M059J (cell line): ENCODE measurements around the gene TUB. TPM values are rescaled to one million over a fixed set of nuclear protein-coding genes. Genes with fewer than 3 reads are reported as not detected.

Source experiments
- DNase-seq: peaks from one replicate; pipeline ENCODE4 v3.0.0-alpha.2; 2012; ENCODE audit warnings: low read depth
- total RNA-seq: library from RNA; depleted of rRNA; stranded (reverse); fragments of >200 nt; shearing (Covaris generic); gene quantifications from 2 replicates; pipeline ENCODE4 v1.2.3, GENCODE V29; 2014

The TUB gene
- total RNA-seq, 1 experiment from 2014 or later, result 3.0 TPM

DNA sequence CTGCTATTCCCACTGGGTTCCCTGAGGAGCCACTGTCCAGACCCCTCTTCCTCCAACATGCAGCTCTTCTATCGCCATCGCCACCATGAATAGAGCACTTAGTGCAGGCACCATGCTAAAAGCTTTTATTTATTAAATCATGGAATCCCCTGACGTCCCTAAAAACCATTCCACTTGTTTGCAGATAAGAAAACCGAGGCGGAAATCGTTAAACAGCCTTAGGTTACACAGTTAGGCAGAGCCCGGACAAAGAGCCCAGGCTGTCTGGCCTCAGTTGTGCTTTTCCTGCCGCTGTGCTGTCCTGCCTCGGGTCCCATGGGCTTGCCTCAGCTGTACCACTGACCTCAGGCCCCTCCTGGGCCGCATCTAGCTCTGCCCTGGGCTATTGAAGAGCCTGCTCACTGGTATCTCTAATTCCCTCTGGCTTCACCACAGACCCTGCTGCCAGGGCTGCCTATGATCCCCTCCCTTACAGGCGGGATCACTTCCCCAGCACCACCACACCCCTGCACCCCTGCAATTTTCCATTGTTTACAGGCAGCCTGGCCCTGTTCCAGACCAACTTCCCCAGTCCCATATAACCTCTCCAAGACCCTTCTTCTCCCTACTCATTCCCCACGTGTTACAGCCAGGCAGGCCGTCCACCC, 13.0 kb upstream of the TUB start:
- DNase-seq, result no peak

DNA sequence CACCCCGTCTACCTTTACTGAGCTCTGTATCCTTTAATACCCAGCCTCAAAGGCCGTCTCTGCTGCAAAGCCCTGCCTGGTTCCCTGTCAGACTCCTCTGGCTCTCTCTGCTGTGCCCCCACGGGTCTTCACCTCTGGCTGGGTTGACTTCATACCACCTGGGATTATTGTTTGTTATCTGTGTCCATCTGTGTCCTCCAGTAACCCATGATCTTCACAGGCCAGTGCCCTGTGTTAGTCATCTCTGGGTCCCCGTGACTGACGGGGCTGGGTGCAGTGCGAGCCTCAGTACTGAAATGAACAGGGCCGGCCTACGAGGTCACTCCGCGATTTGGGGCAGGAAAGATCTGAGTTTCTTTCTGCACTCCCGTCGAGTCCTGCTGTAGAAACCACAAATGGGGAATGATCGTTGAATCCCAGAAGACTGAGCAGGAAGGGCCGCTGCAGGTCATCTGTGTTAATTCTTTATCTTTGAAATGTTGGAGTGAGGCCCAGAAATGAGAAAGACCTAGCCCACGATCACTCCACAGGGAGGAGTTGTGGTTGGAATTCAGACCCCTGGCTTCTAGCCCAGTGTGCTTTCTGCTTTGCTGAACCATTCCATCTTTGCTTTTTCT, 12.3 kb upstream of the TUB start:
- DNase-seq, result peak; percentile 97

DNA sequence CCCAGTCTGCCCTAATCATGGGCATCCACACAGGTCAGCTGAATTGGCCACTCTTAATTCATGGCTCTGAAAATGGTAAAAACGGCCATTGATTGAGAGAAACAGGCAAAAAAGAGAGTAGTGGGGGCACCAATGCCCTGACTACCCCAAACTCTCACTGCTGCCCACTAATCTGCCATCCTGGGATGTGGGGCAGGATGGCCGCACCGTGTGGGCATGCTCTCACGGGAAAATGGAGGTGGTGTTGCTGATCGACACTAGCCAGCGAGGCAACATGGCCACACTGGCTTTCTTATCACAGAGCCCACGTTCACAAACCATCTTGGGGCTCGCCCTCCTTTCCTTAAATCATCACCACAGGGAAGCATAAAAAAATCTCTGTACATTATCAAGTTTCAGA, 11.2 kb upstream of the TUB start:
- no peak for DNase-seq

DNA sequence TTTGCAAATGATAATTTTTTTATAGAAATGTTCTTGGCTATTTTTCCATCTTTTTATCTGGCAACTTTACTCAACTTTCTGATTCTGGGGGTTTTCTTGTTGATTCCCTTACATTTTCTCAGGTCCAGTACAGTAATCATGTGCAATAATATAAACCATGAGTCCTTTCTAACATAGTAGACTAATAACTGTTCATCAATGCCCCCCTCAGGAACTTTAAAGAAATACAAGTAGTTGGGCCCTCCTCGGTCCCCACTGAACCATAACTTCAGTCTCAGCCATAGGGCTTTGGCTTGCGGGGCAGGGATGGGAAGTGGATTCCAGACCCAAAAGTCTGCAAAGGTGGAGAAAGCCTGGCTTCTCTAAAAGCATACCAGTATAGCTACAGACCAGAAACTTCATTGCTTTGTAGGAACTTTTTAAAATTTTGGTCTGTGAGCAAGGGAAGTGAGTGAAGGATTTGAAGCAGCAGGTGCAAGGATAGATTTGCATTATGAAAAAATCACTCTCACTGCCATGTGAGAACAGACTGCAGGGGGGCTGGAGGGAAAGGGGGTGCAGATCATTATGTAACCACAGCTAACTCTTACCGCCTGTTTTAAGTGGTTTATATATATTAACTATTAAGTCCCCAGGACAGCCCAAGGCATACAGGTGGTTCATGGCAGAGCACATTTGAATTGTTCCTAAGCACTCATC, 10.4 kb upstream of the TUB start:
- DNase-seq, result peak; percentile 46

DNA sequence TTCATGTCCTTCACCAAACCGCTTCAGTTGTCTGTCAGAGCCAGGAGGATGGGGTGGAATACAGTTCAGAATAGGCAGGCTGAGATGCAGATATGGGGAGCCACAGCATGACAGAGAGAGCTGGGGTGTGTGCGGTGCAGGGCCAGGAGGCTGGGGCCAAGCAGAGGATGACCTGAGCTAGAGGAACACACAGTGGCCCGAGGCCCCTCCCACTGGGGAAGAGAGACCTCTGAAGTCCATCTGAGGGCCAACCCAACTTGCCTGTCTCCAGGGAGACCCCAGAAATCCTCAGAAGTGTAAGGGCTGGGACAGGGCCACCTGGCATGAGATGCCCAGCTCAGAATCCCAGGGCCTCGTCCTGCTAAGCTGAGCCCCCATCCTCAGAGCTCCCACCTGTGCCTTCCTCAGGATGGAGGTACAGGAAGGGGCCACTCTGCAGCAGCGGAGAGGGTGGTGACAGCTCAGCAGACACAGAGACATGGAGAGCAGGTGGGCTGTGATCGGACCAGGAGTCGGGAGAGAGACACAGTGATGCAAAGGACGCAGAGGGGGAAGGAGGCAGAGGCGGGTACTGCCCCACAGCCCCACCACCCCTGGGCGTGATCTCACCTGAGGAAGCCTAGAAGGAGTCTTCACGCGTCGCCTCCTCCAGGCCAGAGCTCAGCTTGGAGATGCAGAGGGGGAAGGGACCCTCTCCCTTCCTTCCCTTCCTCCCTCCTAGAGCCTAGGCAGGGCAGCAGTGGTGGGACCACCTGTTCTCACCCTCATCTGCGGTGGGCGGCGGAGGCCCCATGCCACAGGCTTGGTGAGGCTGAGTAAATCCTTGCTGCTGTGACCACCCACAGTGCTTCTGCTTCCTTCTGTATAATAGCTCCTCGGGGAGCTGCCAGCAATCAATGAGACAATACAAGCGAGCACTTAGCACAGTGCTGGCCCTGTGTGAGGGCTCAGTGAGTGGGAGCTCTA, 9.1 kb upstream of the TUB start:
- no peak for DNase-seq

DNA sequence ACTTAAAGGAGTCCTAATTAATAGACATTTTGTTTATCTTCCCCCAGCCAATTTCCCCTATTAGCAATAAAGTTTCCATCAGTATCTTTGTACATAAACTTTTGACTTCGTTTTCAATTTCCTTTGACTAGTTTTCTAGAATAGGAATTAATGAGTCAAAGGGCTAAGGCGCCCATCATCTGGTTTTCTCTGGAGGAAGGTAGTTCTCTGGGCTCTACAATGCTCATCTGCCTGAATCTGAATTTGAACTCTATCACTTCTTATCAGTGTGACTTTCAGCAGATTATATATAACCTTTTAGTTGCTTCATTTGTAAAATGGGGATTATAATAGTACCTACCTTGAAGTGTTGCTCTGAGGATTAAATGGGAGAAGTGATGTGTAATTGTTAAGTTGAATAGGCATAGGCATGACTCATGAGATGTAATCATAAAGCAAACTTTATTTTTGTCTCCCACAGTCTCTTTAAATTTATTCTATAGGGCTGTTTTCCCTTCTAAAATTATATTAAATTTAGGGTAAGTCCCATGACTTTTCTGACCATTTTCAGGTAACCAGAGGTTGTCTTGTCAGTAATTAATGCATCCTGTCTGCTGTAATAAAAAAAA, 5.8 kb upstream of the TUB start:
- DNase-seq, result no peak

DNA sequence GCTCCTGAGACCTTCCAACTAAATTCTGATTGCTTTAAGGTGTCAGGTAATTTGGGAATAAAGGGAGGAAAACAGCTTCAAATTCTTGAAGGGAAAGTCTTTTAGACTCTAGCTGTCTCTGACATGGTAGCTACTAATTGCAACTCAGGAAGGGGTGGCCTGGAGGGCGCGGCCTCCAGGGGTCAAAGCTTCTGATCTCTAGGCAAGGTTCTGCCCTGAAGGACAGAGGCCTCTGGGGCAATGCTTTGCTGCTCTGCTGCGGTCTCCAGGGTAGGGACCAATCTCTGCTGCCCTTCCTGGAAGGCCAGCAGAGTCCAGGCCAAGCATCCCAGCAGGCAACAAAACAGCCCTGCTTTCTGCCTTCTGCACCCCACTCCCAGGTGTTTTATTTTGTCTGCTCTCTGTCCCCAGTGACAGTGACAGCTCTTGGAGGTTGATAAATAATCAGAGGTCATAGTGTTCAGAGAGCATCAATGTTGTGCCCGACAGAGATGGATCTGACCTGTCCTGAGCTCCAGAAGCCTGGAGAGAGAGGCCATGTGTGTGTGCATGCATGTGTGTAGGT, 1.8 kb upstream of the TUB start:
- DNase-seq, result no peak

DNA sequence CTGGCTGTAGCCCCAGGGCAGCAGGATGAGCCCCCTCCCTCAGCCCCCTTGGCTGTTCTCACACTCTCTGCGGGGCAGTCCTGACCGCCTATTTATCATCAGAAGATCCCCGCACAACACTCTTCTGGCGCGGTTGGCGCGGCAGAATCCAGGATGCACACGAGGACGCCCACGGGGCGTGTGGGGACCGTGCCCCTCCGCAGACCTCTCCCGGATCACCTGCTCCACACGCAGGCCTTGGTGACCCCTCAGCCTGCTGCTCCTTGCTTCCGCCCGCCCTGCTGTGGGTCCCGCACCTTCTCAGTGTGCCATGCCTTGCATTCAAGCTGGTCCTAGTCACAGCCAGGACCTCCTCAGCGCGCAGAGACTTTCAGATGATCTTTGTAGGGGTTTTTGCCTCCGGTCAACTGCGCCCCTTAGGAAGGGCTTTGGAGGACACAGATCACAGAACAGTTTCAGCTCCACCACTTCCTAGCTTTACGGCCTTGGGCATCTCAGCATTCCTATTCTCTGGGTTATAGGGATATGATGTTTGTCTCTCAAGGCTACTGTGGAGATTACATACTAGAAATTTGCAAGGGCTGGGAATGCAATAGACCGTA, 841 bp upstream of the TUB start:
- DNase-seq, result no peak

DNA sequence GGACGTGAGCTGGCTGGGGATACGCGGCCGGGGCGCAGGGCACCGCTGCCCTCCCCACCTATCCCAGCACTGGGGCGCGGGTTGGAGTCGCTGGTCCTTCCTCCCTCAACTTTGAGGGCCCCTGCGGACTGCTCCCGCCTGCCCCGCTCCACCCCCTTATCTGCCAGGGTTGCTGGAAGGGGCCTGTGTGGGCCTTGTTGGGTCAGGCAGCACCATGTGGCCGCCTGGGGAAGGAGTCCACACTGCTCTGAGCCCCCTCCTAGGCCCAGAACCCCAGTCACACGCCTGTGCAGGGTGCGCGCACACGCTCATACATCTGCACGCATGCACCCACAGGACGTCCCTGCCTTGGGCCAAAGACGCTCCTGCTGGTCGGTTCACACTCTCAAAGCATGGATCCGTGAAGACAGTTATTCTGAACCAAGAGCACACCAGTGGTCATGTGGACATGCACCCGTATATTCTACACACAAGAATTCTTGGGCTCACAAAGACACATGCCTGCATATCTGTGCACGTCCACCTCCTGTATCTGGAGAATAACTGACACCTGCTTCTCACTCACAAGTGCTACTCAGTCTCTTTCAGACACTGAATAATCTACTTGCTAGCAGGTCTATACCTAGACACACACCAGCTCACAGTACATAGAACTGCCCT, 710 bp downstream of the TUB start:
- DNase-seq, result no peak

DNA sequence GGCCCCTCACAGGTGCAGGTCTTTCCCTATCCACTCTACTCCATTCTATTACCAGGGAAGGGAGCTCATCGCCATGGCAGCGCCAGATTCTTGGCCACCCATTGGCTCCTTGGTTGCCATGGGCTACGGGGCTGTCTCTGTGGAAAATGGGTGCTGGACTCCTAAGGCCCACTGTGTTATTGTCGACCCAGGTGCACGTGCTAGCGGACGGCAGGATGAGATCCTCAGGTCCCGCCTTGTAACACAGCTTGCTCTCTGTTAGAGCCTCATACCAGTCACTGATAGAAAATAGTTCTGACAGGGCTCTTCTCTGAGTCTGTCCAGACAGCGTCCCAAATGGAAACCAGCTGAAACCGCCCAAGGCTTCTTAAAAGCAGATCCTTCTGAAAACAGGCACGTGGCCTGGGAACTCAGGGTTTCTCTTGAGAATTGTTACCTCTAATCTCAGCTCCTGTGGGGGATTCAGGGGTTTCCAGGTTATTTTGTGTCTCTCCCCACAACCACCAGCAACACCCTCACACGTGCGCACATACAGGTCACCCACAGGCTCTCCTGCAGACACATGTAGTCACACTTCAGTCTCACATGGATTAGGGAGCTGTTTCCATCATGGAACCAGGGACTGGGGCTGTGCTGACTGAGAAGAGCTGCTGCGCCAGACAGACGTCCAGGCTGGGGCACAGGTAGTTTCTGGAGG, 1.5 kb downstream of the TUB start:
- no peak for DNase-seq

DNA sequence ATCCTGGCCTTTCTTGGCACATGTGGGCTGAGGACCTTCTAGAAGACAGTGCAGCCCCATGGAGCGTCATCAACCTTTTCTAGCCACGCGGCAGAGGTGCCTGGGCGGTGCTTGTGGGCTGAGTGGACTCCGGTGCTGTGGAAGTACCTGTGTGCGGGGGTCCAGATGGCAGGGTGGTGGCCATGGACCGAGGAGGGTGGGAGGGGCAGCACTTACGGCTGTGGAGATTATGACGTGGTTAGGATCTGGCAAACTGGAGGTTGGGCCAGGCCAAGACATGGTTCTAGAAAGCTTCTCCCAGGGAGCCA, 2.0 kb downstream of the TUB start:
- no peak for DNase-seq

DNA sequence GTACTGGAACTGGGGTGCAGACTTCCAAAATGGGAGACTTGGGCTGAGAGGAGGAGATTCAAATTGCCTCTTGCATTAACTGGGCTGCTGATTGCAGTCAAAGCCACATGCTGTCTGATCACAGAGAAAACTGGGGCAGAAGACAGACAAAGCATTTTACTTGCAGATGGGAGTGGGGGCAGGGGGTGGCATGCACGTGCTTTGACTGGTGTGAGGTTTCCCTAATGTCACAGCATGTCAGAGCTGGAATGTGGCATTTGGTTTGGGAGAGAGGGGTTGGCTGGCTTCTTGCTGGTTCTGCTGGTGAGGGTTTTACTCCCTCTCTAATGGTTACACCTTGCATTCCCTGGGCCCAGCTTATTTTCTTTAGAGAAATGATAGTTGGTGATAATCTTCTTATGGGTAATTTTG, 2.9 kb downstream of the TUB start:
- no peak for DNase-seq

DNA sequence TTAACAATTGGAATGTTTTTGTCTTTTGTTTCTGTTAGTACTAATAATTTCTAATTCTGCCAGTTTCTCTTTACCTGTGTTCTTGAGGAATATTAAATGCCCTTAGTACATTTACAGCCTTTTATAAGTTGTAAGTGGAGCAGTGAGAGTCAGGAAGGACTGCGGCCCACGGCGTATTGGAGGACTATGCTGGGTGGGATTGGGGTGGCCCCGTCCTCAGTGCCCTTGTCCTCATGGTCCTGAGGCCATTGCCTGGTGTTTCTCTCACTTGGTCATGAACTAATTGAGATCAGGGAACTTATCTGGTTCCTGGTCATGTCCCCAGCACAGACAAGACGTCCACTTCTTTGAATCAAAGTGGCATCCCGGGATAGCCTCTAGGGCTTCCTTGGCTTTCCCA, 3.3 kb downstream of the TUB start:
- no peak for DNase-seq

DNA sequence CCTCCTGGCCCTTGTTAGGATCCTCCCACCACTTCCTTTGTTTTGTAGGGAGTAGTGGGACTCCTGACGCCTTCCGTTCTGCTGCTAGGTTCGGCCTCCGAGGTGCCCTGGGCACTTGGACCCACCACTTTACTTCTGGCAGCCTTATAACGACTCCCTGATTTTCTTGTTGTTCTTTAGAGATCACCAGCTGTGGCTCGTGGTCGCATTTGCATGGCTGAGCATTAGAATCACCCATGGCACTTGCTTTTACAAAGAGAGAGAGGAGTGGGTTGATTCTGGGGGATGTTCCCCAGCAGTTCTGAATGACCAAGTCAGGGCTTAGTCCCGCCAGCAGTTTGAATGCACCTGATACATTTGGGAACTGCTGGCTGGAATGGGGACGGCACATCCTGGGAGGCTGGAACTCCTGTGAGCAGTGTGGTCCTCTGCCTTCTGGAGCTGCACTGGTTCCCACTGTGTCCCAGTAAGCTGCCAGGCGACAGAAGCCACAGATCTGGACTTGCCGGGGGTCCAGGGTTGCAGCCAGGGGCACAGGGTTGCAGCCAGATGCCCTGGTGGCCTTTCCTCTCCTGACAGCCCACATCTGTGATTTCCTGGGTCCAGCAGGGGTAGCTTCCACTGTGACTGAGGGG, 4.1 kb downstream of the TUB start:
- no peak for DNase-seq

DNA sequence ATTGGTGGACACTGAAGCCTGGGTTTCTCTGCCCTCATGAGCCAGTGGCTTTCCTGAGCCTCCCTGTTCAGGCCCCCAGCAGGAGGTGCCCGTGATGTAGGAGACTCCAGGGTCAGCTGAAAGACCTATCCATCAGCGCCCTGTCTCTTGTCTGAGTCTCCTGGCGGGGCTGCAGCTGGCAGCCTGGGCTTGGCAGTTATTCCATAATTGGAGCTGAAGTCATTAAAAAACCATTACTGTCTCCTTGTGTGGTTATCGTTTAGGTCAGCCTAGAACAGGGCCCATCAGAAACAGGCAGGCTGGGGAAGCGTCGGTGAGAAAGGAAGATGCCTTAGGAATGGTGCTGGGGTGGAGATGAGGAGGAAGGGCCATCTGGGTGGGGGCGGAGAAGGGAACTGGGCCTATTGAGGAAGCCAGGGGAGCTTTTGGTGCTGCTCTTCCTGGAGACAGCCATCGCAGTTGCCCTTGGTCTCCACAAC, 5.0 kb downstream of the TUB start:
- DNase-seq, result no peak

DNA sequence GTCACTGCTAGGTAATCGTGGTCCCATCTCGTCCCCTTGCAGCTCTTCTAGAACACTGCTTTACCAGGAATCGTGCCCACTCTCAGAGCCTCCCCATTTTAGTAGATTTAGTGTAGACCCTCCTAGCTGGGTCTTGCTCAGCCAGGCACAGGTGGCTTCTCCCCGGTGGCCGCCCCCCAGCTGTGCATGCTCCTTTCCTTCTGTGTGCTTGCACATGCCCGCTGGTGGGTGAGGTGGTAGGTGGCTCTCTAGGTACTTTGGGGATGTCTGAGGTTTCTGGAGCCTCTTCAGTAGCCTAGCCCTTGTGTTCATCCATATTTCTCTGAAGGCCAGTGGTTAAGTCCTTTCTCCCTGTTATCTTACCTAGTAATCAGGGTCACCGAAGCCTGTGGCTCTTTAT, 5.6 kb downstream of the TUB start:
- no peak for DNase-seq

DNA sequence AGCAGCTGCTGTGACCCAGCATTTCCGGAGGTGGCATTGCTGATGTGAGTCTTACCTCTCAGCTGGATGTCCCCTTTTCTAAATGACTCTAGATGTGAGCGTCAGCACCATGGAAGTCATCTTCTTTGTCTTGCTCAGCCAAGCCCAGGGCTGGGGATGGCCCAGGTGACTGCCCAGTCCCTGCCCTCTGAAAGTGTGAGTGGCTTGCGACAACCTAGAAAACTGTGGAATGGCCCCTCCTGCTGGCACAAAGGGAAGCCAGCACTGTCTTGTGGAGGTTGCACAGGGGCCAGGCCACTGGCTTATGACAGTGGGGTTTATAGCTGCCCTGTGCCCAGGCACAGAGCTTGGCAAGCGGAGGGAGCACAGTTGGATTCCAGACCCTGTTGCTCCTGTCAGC, 6.2 kb downstream of the TUB start:
- DNase-seq, result no peak

DNA sequence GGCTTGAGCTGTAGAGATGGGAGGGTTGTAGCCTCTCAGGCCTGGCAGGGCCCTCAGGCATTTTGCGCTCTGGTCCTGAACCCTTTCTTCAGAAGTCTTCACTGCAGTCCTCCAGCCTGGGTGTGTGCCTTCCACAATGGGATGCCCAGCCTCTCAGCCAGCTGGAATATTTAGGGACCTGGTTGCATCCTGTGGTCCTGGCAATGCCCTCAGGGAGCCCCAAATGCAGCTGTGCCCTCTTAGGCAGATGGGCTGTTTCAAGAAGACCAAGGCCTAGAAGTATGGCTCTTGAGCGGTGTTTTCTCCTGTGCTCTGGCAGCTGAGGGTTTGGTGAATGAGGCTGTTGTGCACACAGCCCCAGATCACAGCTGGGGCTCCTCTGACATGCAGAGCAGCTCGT, 6.7 kb downstream of the TUB start:
- DNase-seq, result no peak

DNA sequence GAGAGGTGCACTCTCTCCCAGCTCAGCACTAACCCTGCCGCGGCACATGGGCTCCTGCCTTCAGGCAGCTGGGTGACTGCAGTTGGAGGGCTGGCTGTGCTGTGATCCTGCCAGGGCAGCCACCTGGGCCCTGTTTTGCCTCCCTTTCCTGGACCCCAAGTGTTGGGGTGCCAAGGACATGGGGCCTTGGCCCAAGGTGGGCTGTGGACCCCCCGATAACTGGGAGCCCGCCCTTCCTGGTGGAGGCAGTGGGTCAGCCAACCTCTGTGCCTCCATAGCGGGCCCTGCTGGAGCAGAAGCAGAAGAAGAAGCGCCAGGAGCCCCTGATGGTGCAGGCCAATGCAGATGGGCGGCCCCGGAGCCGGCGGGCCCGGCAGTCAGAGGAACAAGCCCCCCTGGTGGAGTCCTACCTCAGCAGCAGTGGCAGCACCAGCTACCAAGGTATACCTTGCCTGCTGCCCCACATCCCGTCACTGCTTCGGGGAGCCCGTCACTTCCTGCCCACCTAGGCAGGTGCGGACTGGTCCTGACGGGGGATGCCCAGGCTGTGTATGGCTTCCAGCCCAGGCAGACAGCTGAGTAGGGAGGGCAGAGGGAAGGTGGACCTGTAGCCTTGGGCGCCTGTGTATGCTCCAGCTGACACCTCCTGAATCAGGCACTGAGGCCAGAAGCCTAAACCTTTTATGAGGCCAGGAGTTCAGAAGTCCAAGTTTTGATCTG, 8.9 kb downstream of the TUB start:
- no peak for DNase-seq
